Spleen (tissue), 7 donors: ENCODE measurements around the gene BUB1B.

ENCODE experiments used
- POLR2AphosphoS5 ChIP-seq, 3 donors: sonication (generic); formaldehyde crosslinking; IDR thresholded peaks; one replicate each; pipeline ENCODE4 v1.5.1; 2017; ENCODE audit warnings: antibody characterized with exemption in 3 of 3
- TF ChIP-seq, protein P1 (sequence below), 11 experiments: fragments of 200-600 bp in 7 of 11; fragments of 450-650 bp in 4 of 11; sonication (generic) in 4 of 11; IDR thresholded peaks in 8 of 11; conservative IDR thresholded peaks in 3 of 11; 1 replicate in 7 of 11; 2 replicates in 4 of 11; pipeline versions ENCODE4 v1.4.0 to v1.8.0; 2016 to 2021; ENCODE audit warnings: antibody characterized with exemption in 11 of 11, inconsistent platforms in 4 of 11, mild to moderate bottlenecking in 1 of 11
- donor health status: DM: no; HTN: no; CAD: no; lungs with moderate emphysema.
- donor health status: DM: no; HTN: no; CAD: no.
- donor health status: DM: no; HTN: no; CAD: no.

- TF ChIP-seq, protein P1, sequence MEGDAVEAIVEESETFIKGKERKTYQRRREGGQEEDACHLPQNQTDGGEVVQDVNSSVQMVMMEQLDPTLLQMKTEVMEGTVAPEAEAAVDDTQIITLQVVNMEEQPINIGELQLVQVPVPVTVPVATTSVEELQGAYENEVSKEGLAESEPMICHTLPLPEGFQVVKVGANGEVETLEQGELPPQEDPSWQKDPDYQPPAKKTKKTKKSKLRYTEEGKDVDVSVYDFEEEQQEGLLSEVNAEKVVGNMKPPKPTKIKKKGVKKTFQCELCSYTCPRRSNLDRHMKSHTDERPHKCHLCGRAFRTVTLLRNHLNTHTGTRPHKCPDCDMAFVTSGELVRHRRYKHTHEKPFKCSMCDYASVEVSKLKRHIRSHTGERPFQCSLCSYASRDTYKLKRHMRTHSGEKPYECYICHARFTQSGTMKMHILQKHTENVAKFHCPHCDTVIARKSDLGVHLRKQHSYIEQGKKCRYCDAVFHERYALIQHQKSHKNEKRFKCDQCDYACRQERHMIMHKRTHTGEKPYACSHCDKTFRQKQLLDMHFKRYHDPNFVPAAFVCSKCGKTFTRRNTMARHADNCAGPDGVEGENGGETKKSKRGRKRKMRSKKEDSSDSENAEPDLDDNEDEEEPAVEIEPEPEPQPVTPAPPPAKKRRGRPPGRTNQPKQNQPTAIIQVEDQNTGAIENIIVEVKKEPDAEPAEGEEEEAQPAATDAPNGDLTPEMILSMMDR (IDR thresholded peaks at IDR 0.05 in 8 of 11, conservative IDR thresholded peaks at IDR 0.05 in 3 of 11) = no peak
- TF ChIP-seq POLR2AphosphoS5 (IDR thresholded peaks at IDR 0.05) = no peak
Measured at GRCh38 chr15:40242213-40242599, 81.3 kb downstream of the BUB1B start.
